SK-N-MC (cell line): ENCODE results near the gene LRRC8B.
A peak's percentile ranks its signal among the peaks of the same experiment; 100 is the strongest.
"Not testable (repeated sequence)": the region's sequence is repeated elsewhere in the genome, so short reads cannot be mapped to it uniquely, and the experiment has no call there.

Source experiments
- DNase-seq: peaks from one replicate; pipeline ENCODE4 v3.0.0-alpha.2; 2011; ENCODE audit warnings: low read depth, low spot score
- H3K27ac ChIP-seq: fragments of 200-600 bp; sonication (generic); 2 replicates; pipeline ENCODE4 v1.5.1; 2016; ENCODE audit warnings: mixed run types
- H3K36me3 ChIP-seq: fragments of 200-600 bp; sonication (generic); 2 replicates; pipeline ENCODE4 v1.6.1; 2017; ENCODE audit warnings: antibody characterized with exemption, low read length, mixed read lengths; ENCODE audit not compliant: insufficient read depth
- H3K4me3 ChIP-seq: fragments of 200-600 bp; sonication (generic); 2 replicates; pipeline ENCODE4 v1.5.1; 2016
- H3K9ac ChIP-seq: fragments of 200-600 bp; sonication (generic); 2 replicates; pipeline ENCODE4 v1.8.0; 2017; ENCODE audit warnings: mixed run types, mixed read lengths; ENCODE audit not compliant: insufficient read length
- H3K9me3 ChIP-seq: fragments of 200-600 bp; sonication (generic); 2 replicates; pipeline ENCODE4 v1.6.1; 2017; ENCODE audit warnings: low read depth, mild to moderate bottlenecking, antibody characterized with exemption, low read length, moderate library complexity, mixed read lengths
- EZH2 ChIP-seq: fragments of 200-600 bp; sonication (generic); IDR thresholded peaks from one replicate; pipeline ENCODE4 v1.6.1; 2017; ENCODE audit warnings: antibody characterized with exemption
- FOXP2 ChIP-seq: optimal IDR thresholded peaks from 2 replicates; pipeline ENCODE3; 2011; ENCODE audit warnings: mild to moderate bottlenecking, moderate library complexity; ENCODE audit not compliant: insufficient read depth; ENCODE audit errors: extremely low read length, control extremely low read depth
- POLR2AphosphoS5 ChIP-seq: IDR thresholded peaks from 2 replicates; pipeline ENCODE4 v1.6.1; 2012; ENCODE audit warnings: mild to moderate bottlenecking, low read depth, low read length, borderline replicate concordance

LRRC8B gene

GRCh38 chr1:89624314-89624713 is 99.7 kb downstream of the LRRC8B start:
- TF ChIP-seq FOXP2 (no peak), POLR2AphosphoS5 (no peak), EZH2 (no peak)
- no peaks in the 10 kb centered on the region for H3K9me3 ChIP-seq
- no peak for DNase-seq
- H3K27ac ChIP-seq, result no peak overlapping the region
- H3K9ac ChIP-seq, result no peak overlapping the region
- H3K36me3 ChIP-seq, result no peaks in the 10 kb centered on the region
- H3K4me3 ChIP-seq, result no peak overlapping the region

GRCh38 chr1:89624715-89625323 is 100.2 kb downstream of the LRRC8B start:
- Histone ChIP-seq H3K36me3 (no peaks in the 10 kb centered on the region), H3K9ac (no peak overlapping the region), H3K4me3 (no peak overlapping the region), H3K27ac (no peak overlapping the region), H3K9me3 (no peaks in the 10 kb centered on the region)
- TF ChIP-seq EZH2 (no peak), FOXP2 (no peak), POLR2AphosphoS5 (no peak)
- no peak for DNase-seq

- H3K9ac ChIP-seq, result no peak overlapping the region
- H3K27ac ChIP-seq, result no peak overlapping the region
- H3K36me3 ChIP-seq, result no peaks in the 10 kb centered on the region
- TF ChIP-seq EZH2 (no peak), FOXP2 (no peak), POLR2AphosphoS5 (no peak)
- no peak overlapping the region for H3K4me3 ChIP-seq
- no peaks in the 10 kb centered on the region for H3K9me3 ChIP-seq
- DNase-seq, result no peak
These were observed 103.0 kb downstream of the LRRC8B start for GRCh38 chr1:89627596-89627962.

GRCh38 chr1:89629146-89629545 is 104.5 kb downstream of the LRRC8B start:
- Histone ChIP-seq H3K9ac (no peak overlapping the region), H3K27ac (no peak overlapping the region)
- no peak for TF ChIP-seq EZH2
- TF ChIP-seq FOXP2, result no peak
- TF ChIP-seq POLR2AphosphoS5, result no peak

GRCh38 chr1:89629600-89629999 is 105.0 kb downstream of the LRRC8B start:
- H3K27ac ChIP-seq, H3K9me3 ChIP-seq, DNase-seq, H3K9ac ChIP-seq, H3K36me3 ChIP-seq, H3K4me3 ChIP-seq: not testable (repeated sequence)

More at GRCh38 chr1:89629146-89629545, 104.5 kb downstream of the LRRC8B start:
- Histone ChIP-seq H3K9me3 (no peaks in the 10 kb centered on the region), H3K36me3 (no peaks in the 10 kb centered on the region), H3K4me3 (no peak overlapping the region)
- DNase-seq, result no peak

GRCh38 chr1:89630048-89630447 is 105.4 kb downstream of the LRRC8B start:
- Histone ChIP-seq H3K9me3 (no peaks in the 10 kb centered on the region), H3K36me3 (no peaks in the 10 kb centered on the region), H3K27ac (no peak overlapping the region), H3K4me3 (no peak overlapping the region), H3K9ac (no peak overlapping the region)
- TF ChIP-seq POLR2AphosphoS5, result no peak
- TF ChIP-seq EZH2, result no peak
- TF ChIP-seq FOXP2, result no peak
- DNase-seq, result no peak

GRCh38 chr1:89631816-89632656 is 107.4 kb downstream of the LRRC8B start:
- no peak overlapping the region for H3K27ac ChIP-seq
- H3K9ac ChIP-seq, result peak overlapping the region; percentile 46
- H3K9me3 ChIP-seq, result no peaks in the 10 kb centered on the region
- no peak for TF ChIP-seq POLR2AphosphoS5
- TF ChIP-seq EZH2, result no peak
- TF ChIP-seq FOXP2, result no peak
- H3K4me3 ChIP-seq, result peak overlapping the region; percentile 96
- no peaks in the 10 kb centered on the region for H3K36me3 ChIP-seq
- no peak for DNase-seq

- no peaks in the 10 kb centered on the region for H3K36me3 ChIP-seq
- DNase-seq, result no peak
- H3K27ac ChIP-seq, result no peak within 1 kb of the TSS
- TF ChIP-seq FOXP2, result no peak
- no peak for TF ChIP-seq POLR2AphosphoS5
- TF ChIP-seq EZH2, result no peak
- H3K9me3 ChIP-seq, result no peaks in the 10 kb centered on the region
- H3K4me3 ChIP-seq, result peak within 1 kb of the TSS; percentile 96
- peak within 1 kb of the TSS; percentile 76 for H3K9ac ChIP-seq
These were observed 108.1 kb downstream of the LRRC8B start, which contains the start of gene LRRC8C for GRCh38 chr1:89632657-89633247. Gene LRRC8C (plus strand): TSS chr1:89633120. CDS start chr1:89686474, 53,354 bp downstream.
